CD4-positive, alpha-beta T cell treated with Interleukin-4 for 4 hours (primary cell): ENCODE results near the gene DCBLD2.
"Not testable (repeated sequence)": the region's sequence is repeated elsewhere in the genome, so short reads cannot be mapped to it uniquely, and the experiment has no call there.

Experiments used
- DNase-seq: peaks from one replicate; pipeline ENCODE4 v3.0.0-alpha.2; 2020

The DCBLD2 gene

DNA sequence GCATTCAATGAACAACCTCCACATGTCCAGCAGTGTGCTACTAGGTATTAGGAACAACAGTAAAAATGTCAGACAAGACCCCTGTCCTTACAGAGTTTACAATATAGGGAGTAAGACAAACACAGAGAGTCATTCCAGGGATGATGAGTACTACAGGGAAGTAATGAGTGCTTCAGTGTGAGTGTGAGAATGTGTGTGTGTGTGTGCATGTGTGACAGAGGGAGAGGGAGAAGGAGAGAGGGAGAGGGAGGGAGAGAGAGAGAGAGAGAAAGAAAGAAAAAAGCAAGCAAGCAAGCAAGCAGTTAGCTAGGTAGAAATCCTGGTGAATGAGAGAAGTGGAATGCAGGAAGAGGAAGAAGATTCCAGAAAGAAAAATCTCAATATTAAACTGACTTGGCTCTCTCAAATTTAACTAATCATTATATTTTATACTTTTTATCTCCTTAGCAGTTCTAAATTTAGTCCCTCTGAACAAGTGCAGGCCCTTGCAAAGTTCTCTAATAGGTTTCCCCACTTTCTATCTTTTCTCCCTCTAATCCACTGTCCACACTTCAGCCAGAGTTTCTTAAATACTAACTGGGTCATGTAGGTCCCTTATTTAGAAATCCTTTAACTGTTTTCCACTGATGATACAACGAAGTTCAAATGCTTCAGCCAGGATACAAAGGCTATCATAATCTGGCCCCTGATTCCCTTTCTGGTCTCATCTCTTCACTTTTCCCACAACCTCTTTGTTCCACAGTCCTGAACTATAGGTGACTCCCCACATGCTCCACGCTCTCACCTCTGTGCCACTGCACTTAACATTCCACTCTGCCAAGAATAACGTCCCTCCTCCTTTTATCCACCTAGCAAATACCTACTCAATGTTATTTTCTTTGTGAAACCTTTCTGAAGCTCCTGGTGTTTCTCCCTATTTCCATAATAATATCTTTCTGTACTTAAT, 10.3 kb downstream of the DCBLD2 start:
- DNase-seq, result no peak

DNA sequence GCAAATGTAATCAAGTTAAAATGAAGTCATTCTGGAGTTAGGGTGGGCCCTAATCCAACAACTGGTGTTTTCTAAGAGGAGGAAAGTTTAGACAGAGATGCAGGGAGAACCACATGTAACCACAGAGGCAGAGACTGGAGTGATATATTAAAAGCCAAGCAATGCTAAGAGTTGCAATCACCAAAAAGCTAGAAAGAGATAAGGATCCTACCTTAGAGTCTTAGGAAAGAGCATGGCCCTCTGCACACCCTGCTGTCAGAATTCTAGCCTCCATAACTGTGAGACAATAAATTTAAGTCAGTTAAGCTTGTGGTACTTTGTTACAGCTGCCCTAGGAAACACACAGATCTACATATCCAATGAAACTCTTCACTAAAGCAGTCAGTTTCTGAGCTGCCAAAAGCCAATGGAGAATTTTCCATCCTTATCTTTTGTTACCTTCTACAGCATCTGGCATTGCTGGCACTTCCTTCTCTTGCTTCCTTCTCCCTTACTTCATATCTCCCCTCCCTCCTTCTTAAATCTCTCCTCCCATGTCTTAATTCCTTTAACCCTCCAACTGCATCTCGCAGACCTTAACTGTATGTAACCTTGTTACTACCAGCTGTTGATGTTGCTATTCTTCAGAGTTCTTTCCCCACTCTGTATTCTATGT, 11.2 kb downstream of the DCBLD2 start:
- no peak for DNase-seq

- DNase-seq, result no peak
Measured at GRCh38 chr3:98887684-98888083, 13.8 kb downstream of the DCBLD2 start.

- no peak for DNase-seq
Measured at GRCh38 chr3:98886525-98886924, 15.0 kb downstream of the DCBLD2 start.

GRCh38 chr3:98885851-98886250, 15.6 kb downstream of the DCBLD2 start:
- no peak for DNase-seq

- no peak for DNase-seq
Measured at GRCh38 chr3:98884675-98885371, 16.7 kb downstream of the DCBLD2 start.

- DNase-seq, result not testable (repeated sequence)
Measured at GRCh38 chr3:98882614-98883333, 18.7 kb downstream of the DCBLD2 start.

DNA sequence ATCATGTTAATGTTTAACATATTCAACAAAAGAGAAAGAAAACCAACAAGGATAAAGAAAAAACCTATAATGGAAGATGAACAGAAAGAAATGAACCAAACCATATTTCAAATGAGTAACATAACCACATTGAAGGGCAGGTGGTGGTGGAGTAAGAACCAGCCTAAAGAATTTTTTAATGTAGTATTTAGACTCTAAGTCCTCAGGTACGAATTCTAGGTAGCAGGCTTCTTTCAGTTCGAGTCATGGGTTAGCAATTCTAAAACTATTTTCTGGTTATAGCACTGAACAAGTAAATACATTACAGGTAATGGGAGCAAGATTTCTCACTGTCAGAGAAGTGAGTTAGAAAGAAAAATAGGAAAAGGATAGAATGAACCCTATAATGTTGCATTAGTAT, 24.4 kb downstream of the DCBLD2 start:
- DNase-seq, result no peak

DNA sequence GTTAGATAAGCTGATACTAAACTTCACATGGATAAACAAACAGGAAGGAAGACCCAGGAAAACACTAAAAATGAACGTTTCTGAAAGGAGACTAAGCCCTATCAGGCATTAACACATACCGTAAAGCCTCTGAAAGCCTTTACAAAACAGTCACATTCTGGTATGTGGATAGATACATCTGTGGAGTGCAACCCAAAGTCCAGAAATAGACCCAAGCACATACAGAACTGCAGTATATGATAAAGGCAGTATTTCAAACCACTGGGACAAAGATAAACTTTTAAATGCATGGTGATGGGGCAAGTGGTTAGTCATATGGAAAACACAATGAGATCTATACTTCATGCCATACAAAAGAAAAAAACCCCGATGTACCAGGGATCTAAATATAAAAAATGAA, 26.0 kb downstream of the DCBLD2 start:
- DNase-seq, result no peak

DNA sequence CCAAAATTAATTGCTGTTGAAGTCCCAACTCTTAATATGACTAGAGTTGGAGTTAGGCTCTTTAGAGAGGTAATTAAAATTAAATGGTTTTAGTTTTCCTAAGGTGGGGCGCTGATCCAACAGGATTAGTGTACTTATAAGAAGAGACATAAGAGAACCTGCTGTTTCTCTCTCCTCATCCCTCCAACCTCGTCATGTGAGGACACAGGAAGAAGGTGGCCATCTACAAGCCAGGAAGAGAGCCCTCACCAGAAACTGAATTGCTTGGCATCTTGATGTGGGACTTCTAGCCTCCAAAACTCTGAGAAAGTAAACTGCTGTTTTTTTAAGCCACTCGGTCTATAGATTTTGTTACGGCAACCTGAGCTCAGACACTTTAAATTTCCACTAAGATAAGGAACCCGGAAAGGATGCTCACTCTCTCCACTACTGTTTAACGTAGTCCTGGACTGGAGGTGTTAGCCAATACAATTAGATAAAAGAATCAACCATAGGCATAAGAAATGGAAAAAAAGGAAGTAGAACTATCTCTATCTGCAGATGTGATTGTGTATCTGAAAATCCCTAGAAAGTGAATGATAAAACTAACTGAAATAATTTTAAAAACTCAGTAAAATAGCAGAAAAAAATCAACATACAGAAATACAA, 26.8 kb downstream of the DCBLD2 start:
- DNase-seq, result no peak

- no peak for DNase-seq
Measured at GRCh38 chr3:98869391-98869790, 32.1 kb downstream of the DCBLD2 start.

DNA sequence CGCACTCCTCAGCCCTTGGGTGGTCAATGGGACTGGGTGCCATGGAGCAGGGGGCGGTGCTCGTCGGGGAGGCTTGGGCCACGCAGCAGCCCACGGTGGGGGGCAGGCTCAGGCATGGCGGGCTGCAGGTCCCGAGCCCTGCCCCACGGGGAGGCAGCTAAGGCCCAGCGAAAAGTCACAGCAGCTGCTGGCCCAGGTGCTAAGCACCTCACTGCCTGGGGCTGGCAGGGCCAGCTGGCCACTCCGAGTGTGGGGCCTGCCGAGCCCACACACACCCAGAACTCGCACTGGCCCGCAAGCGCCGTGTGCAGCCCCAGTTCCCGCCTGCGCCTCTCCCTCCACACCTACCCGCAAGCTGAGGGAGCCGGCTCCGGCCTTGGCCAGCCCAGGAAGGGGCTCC, 43.5 kb downstream of the DCBLD2 start:
- not testable (repeated sequence) for DNase-seq

GRCh38 chr3:98857258-98857657, 44.2 kb downstream of the DCBLD2 start:
- not testable (repeated sequence) for DNase-seq

- no peak for DNase-seq
Measured at GRCh38 chr3:98856724-98857123, 44.8 kb downstream of the DCBLD2 start.

- no peak for DNase-seq
Measured at GRCh38 chr3:98855806-98856400, 45.6 kb downstream of the DCBLD2 start.

GRCh38 chr3:98848108-98848507, 53.4 kb downstream of the DCBLD2 start:
- DNase-seq, result no peak

- DNase-seq, result no peak
Measured at GRCh38 chr3:98846101-98846500, 55.4 kb downstream of the DCBLD2 start.

DNA sequence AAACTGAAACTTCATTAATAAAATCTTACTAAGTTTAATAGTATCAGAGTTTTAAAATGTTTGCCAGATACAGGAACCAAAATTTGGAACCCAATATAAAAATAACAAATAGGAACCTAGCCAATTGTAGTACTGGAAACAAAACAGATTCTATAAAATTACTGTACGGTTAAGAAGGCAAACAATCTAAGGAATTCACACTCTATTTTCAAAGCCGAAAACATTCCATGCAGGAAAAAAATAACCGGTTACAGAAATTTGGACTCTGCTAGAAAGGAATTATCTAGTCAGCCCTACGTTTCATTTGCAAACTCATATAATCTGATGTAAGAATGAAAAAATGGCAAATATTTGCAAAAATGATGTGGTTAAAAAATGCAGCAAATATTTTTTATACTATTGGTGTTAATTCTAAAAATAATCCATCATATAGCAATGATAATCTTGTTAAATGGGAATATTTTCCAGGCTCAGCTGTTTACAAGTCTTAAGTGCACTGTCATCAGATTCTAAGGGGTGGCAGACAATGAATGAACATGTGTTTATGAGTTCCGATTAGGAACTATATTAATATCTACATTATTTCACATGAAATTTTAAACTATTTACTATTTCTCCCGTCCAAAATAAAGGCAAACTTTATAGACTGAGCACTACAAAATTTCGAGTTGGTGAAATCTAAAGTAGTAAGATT, 58.1 kb downstream of the DCBLD2 start:
- DNase-seq, result no peak

DNA sequence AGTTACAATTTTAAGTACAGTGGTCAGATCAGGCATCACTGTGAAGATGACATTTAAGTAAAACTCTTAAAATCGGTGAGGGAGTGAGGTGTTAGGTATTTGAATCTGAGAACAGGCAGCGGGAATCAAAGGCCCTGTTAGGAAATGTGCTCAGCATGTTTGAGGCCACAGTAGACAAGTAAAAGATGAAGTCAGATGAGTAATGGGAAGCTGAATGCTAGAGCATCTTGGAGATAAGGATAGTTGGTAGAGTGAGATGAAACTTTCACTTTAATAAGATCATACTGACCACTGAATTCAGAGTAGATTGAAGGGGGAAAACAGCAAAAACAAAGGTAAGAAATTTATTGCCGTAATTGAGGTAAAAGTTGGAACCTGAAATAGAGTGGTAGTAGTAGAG, 61.6 kb downstream of the DCBLD2 start:
- DNase-seq, result no peak

DNA sequence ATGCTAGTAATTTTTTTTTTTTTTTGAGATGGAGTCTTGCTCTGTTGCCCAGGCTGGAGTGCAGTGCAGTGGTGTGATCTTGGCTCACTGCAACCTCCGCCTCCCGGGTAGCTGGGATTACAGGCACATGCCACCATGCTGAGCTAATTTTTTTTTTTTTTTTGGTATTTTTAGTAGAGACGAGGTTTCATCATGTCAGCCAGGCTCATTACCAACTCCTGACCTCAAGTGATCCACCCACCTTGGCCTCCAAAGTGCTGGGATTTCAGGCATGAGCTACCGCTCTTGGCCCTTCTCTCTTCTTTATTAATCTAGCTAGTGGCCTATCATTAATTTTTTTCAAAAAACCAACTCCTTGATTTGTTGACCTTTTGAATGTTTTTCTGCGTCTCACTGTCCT, 70.4 kb downstream of the DCBLD2 start:
- not testable (repeated sequence) for DNase-seq

DNA sequence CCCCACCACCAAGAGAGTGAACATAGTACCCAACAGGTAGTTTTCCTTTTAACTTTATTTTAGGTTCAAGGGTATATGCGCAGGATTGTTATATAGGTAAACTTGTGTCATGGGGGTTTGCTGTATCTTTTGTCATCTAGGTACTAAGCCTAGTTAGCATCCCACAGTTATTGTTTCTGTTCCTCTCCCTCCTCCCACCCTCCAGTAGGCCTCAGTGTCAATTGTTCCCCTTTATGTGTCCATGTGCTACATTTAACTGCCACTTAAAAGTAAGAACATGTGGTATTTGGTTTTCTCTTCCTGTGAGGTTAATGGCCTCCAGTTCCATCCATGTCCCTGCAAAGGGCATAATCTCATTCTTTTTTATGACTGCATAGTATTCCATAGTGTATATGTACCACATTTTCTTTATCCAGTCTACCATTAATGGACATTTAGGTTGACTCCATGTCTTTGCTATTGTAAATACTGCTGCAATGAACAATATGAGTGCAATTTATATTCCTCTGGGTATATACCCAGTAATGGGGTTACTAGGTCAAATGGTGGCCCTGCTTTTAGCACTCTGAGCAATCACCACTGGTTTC, 72.2 kb downstream of the DCBLD2 start:
- no peak for DNase-seq
